ENCODE data around the gene ANKRD33. TPM values are rescaled to one million over a fixed set of nuclear protein-coding genes. Genes with fewer than 3 reads are reported as not detected.
"Not testable (repeated sequence)": the region's sequence is repeated elsewhere in the genome, so short reads cannot be mapped to it uniquely, and the experiment has no call there.

ANKRD33 gene
- total RNA-seq, 1 donor from 2014 or later: not detected

DNA sequence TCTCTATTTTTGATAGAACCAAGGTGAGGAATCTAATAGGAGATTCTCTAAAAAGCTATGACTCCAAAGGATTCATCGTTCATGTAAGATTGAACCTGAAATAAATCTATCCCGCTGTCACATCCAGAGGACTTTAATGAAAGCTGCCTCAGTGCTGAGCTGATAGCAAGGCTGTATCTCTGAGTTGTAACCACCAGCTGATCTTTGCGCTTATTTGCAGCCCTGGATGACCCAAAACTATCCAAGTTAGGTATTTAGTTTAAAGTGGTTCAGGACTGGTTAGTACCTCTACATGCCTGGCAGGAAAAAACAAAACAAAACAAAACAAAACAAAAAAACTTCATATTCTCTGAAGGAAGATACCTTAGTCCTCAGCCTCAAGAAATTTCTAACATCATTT lies 8.8 kb upstream of the ANKRD33 start:
- Mint-ChIP-seq H3K27ac (no peak overlapping the region), H3K4me1 (peaks cover 2% of the 10 kb centered on the region), H3K9me3 (no peaks in the 10 kb centered on the region), H3K4me3 (no peak overlapping the region), H3K27me3 (peaks cover 14% of the 10 kb centered on the region), H3K36me3 (ENCODE audit: low read depth) (no peaks in the 10 kb centered on the region)
- DNase-seq: no peak
- intact Hi-C loops (cut with micrococcal nuclease): loop anchor here (10.0 kb wide), 1 partner anchor 54 kb away; no protein-coding TSS in a partner anchor

DNA sequence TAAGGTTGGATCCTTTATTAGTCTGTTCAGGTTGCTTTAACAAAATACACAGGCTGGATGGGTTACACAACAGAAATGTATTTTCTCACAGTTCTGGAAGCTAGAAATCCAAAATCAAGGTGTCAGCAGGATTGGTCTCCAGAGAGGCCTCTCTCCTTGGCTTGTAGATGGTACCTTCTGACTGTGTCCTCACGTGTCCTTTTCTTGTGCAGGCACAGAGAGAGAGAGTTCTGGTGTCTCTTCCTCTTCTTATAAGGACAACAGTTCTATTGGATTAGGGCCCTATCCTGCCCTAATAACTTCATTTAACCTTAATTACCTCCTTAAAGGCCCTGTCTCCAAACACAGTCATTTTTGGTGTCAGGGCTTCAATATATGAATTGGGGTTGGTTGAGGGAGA lies 4.6 kb upstream of the ANKRD33 start:
- Mint-ChIP-seq H3K4me3 (no peak overlapping the region), H3K9me3 (peaks cover 8% of the 10 kb centered on the region), H3K4me1 (peaks cover 16% of the 10 kb centered on the region), H3K27ac (no peak overlapping the region), H3K36me3 (ENCODE audit: low read depth) (no peaks in the 10 kb centered on the region), H3K27me3 (peaks cover 9% of the 10 kb centered on the region)
- no peak for DNase-seq
- intact Hi-C loops (cut with micrococcal nuclease): no loop called here

DNA sequence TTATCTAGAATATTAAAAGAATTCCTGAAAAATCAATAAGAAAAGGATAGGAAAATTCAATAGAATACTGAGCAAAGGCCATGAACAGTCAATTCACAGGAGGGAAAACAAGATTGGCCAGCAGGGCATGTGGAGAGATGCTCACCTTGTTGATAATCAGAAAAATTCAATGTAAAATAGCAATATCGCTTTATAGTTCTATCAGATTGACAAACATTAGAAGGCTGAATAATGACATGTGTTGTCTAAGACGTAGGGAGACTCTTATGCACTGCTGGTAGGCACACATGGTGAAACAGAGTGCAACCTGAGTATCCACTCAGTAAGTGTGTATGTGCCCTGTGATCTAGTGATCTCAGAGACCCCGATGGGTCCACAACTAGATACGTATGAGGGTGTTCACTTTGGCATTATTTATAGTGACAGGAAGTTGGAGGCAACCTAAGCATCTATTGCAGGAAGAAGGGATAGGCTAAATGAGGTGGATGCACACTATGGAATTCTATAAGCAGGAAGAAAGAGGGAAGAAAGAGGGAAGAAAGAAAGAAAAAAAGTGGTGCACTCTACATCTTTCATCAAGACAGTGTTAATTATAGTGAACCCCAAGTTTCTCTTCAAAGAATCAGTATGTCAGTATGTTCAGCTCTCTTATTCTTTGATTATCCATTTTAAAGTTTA lies 3.8 kb upstream of the ANKRD33 start:
- peaks cover 16% of the 10 kb centered on the region for H3K4me1 Mint-ChIP-seq
- H3K27me3 Mint-ChIP-seq: peaks cover 6% of the 10 kb centered on the region
- no peak for DNase-seq
- no peak overlapping the region for H3K4me3 Mint-ChIP-seq
- peaks cover 8% of the 10 kb centered on the region for H3K9me3 Mint-ChIP-seq
- H3K36me3 Mint-ChIP-seq (ENCODE audit: low read depth): no peaks in the 10 kb centered on the region
- H3K27ac Mint-ChIP-seq: no peak overlapping the region
- intact Hi-C loops (cut with micrococcal nuclease): no loop called here

GRCh38 chr12:51884676-51885229 lies 3.1 kb upstream of the ANKRD33 start:
- intact Hi-C loops (cut with micrococcal nuclease): no loop called here
- Mint-ChIP-seq H3K27ac (no peak overlapping the region), H3K4me1 (peaks cover 16% of the 10 kb centered on the region), H3K27me3 (peaks cover 3% of the 10 kb centered on the region), H3K4me3 (no peak overlapping the region), H3K9me3 (peaks cover 8% of the 10 kb centered on the region), H3K36me3 (ENCODE audit: low read depth) (no peaks in the 10 kb centered on the region)
- no peak for DNase-seq

- H3K9me3 Mint-ChIP-seq; H3K27me3 Mint-ChIP-seq; H3K36me3 Mint-ChIP-seq (ENCODE audit: low read depth); intact Hi-C loops (cut with micrococcal nuclease); DNase-seq: not testable (repeated sequence)
- peaks cover 16% of the 10 kb centered on the region for H3K4me1 Mint-ChIP-seq
- H3K4me3 Mint-ChIP-seq: peak overlapping the region; percentile 58
- H3K27ac Mint-ChIP-seq: peak overlapping the region; percentile 85
These were observed 2.4 kb upstream of the ANKRD33 start for GRCh38 chr12:51885294-51886020.

DNA sequence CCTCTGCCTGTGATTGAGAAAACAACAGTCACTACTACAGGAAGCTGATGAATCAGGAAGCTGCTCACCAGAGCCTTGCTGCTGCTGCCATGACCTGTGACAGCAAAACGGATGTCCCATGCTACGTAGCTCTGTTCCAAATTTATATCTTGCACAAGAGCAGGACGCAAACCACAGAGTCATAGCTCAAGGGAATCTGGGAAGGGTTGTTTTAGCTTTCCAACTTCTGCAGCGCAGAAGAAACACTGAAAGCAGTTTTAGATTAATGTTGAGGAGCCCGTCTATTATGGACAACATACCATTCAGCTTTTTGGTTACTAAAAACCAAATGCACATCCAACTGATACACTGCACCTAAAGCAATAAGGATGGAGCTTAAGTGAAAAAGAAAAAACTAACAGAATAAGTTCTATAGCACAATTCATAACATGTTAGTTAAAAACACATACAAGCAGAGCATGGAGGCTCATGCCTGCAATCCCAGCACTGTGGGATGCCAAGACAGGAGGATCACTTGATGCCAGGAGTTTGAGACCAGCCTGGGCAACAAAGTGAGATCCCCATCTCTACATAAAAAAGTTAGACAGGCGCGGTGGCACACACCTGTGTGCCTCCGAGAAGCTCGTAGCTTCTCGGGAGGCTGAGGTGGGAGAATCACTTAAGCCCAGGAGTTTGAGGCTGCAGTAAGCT lies 1.7 kb upstream of the ANKRD33 start:
- H3K9me3 Mint-ChIP-seq: peaks cover 8% of the 10 kb centered on the region
- peak overlapping the region; percentile 58 for H3K4me3 Mint-ChIP-seq
- peak overlapping the region; percentile 85 for H3K27ac Mint-ChIP-seq
- intact Hi-C loops (cut with micrococcal nuclease): no loop called here
- peak; percentile 82 for DNase-seq
- H3K4me1 Mint-ChIP-seq: peaks cover 16% of the 10 kb centered on the region
- no peaks in the 10 kb centered on the region for H3K36me3 Mint-ChIP-seq (ENCODE audit: low read depth)
- H3K27me3 Mint-ChIP-seq: peaks cover 3% of the 10 kb centered on the region

DNA sequence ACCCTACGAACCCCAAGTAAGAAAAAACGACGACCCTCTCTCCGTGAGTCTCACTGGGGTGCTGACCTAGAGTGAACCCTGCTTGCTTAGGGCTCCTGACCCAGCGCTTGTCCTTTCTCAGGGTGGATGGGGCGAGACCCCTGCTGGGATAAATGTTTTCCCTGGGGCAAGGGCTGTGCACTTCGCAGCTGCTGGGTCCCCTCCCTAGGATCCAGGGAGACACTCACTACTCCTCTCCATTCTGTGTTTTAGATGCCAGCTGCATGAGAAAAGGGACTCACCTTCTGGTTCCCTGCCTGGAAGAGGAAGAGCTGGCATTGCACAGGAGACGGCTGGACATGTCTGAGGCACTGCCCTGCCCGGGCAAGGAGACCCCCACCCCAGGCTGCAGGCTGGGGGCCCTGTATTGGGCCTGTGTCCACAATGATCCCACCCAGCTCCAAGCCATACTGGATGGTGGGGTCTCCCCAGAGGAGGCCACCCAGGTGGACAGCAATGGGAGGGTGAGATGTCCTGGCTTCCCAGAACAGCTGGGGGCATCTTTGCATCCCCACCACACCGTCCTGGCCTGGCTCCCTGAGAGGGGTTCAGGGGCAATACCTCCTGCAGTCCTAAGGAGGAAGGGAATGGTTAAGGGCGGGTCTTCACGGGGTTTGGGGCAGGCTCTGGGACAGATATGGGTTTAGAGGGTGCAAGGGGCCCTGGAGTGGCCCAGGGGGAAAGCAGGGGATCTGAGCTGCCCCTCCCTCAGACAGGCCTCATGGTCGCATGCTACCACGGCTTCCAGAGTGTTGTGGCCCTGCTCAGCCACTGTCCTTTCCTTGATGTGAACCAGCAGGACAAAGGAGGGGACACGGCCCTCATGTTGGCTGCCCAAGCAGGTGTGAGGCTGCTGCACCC lies 663 bp downstream of the ANKRD33 start:
- Mint-ChIP-seq H3K36me3 (ENCODE audit: low read depth) (no peaks in the 10 kb centered on the region), H3K4me3 (no peak overlapping the region), H3K27ac (no peak overlapping the region), H3K4me1 (peaks cover 16% of the 10 kb centered on the region), H3K9me3 (peaks cover 8% of the 10 kb centered on the region), H3K27me3 (peaks cover 4% of the 10 kb centered on the region)
- intact Hi-C loops (cut with micrococcal nuclease): no loop called here
- DNase-seq: no peak

- intact Hi-C loops (cut with micrococcal nuclease): no loop called here
- DNase-seq: no peak
- Mint-ChIP-seq H3K4me1 (peaks cover 16% of the 10 kb centered on the region), H3K27ac (no peak overlapping the region), H3K27me3 (peaks cover 6% of the 10 kb centered on the region), H3K36me3 (ENCODE audit: low read depth) (no peaks in the 10 kb centered on the region), H3K4me3 (no peak overlapping the region), H3K9me3 (peaks cover 8% of the 10 kb centered on the region)
These were observed 1.6 kb downstream of the ANKRD33 start for GRCh38 chr12:51889216-51890132.

DNA sequence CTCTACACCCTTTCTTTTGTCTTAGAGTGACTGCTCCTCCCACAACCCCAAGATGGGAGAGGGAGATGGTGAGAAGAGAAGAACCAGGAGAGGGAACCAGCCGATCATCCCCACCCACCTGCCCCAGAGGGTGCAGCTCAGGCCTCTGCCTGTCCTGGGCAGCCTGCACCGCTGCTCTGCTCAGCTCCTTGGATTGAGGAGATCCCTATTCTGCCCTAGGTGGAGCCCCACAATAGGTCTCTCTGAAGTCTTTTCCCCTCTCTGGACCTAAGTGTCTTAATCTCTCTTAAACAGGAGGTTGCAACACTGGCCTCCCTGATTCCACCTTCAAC lies 2.2 kb downstream of the ANKRD33 start:
- Mint-ChIP-seq H3K36me3 (ENCODE audit: low read depth) (no peaks in the 10 kb centered on the region), H3K9me3 (peaks cover 2% of the 10 kb centered on the region), H3K4me3 (no peak overlapping the region), H3K27me3 (peaks cover 6% of the 10 kb centered on the region), H3K4me1 (peaks cover 10% of the 10 kb centered on the region), H3K27ac (no peak overlapping the region)
- no peak for DNase-seq
- intact Hi-C loops (cut with micrococcal nuclease): no loop called here

DNA sequence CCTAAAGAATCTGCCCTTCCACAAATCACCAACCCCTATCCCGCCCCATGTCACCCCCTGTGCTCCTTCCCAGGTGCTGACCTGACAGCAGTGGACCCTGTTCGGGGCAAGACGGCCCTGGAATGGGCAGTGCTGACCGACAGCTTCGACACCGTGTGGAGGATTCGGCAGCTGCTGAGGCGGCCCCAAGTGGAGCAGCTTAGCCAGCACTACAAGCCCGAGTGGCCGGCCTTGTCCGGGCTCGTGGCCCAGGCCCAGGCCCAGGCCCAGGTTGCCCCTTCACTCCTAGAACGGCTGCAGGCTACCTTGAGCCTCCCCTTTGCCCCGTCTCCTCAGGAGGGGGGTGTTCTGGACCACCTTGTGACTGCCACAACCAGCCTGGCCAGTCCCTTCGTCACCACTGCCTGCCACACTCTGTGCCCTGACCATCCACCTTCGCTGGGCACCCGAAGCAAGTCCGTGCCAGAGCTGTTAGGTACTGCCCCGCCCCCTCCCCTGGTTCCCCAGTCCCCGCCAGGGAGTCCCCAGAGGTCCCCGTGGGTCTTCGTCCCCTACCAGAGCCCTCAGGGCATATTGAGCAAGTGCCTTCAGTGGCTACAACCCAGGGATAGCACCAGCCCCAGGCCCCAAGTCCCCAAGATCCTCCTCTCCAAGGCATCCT lies 2.7 kb downstream of the ANKRD33 start:
- Mint-ChIP-seq H3K27ac (no peak overlapping the region), H3K36me3 (ENCODE audit: low read depth) (no peaks in the 10 kb centered on the region), H3K4me1 (peaks cover 8% of the 10 kb centered on the region), H3K27me3 (peaks cover 6% of the 10 kb centered on the region), H3K4me3 (no peak overlapping the region), H3K9me3 (no peaks in the 10 kb centered on the region)
- intact Hi-C loops (cut with micrococcal nuclease): no loop called here
- no peak for DNase-seq

- intact Hi-C loops (cut with micrococcal nuclease): no loop called here
- H3K4me3 Mint-ChIP-seq: no peak overlapping the region
- no peak overlapping the region for H3K27ac Mint-ChIP-seq
- H3K27me3 Mint-ChIP-seq: peaks cover 10% of the 10 kb centered on the region
- H3K9me3 Mint-ChIP-seq: no peaks in the 10 kb centered on the region
- H3K36me3 Mint-ChIP-seq (ENCODE audit: low read depth): no peaks in the 10 kb centered on the region
- peaks cover 4% of the 10 kb centered on the region for H3K4me1 Mint-ChIP-seq
- no peak for DNase-seq
These were observed 3.9 kb downstream of the ANKRD33 start for GRCh38 chr12:51891843-51892242.

- no peaks in the 10 kb centered on the region for H3K9me3 Mint-ChIP-seq
- no peak overlapping the region for H3K27ac Mint-ChIP-seq
- H3K27me3 Mint-ChIP-seq: peaks cover 12% of the 10 kb centered on the region
- no peaks in the 10 kb centered on the region for H3K36me3 Mint-ChIP-seq (ENCODE audit: low read depth)
- intact Hi-C loops (cut with micrococcal nuclease): no loop called here
- H3K4me3 Mint-ChIP-seq: no peak overlapping the region
- DNase-seq: no peak
- peaks cover 2% of the 10 kb centered on the region for H3K4me1 Mint-ChIP-seq
These were observed 5.9 kb downstream of the ANKRD33 start for GRCh38 chr12:51893786-51894185.
